ENCODE measurements around the gene APBA1.
A peak's percentile ranks its signal among the peaks of the same experiment; 100 is the strongest.

Gene APBA1

DNA sequence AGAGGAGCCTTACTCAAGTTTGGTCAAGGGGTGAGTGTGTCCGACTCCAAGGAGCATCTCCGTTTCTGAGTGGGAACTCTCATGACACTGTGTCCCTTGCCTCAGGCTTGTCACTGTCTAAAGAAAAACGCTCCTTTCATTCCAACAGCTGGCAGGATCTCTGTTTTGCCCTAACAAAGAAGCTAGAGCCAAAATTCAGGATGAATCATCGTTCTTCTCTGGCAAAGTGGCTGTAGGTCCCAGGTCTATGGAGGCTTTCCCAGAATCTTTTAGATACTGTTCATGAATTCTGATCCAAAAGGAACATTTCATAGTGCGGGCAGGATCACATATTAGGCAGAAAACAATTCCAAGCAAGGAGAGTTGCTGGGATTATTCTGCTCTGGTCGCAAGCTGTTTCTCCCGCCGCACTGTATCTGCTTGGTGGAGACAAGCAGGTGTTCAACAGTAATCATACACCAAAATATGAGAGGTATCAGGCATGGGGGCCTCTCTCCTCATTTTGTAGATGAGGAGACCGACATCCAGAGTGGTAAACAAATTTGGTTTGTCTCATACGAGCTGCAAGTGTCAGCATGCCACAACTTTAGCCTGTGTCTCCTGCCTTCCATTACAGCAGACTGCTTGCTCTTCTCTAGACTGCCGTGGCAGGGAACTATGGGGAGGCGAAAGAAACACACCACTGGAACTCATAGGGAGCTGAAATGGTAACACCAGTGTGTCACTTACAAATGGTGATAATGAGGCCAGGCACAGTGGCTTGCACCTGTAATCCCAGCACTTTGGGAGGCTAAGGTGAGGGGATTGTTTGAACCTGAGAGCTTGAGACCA is 274.6 kb downstream of the APBA1 start:
- peak; percentile 41 for DNase-seq (ENCODE audit: low spot score)

DNA sequence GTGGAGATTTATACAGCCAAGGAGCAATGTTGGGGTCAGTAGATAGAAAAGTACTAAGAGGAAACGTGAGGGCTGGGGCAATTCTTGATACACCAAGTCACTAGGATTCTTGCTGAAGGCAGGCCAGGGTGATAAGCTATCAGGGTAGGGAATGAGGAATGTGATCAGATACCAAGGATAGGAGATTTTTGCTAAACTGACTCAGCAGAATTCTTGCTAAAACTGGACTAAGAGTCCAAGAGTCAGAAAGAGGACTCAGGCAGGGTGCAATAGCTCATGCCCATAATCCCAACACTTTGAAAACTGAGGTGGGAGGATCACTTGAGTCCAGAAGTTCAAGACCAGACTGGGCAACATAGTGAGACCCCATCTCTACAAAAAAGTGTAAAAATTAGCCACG is 275.4 kb downstream of the APBA1 start:
- DNase-seq (ENCODE audit: low spot score): no peak

DNA sequence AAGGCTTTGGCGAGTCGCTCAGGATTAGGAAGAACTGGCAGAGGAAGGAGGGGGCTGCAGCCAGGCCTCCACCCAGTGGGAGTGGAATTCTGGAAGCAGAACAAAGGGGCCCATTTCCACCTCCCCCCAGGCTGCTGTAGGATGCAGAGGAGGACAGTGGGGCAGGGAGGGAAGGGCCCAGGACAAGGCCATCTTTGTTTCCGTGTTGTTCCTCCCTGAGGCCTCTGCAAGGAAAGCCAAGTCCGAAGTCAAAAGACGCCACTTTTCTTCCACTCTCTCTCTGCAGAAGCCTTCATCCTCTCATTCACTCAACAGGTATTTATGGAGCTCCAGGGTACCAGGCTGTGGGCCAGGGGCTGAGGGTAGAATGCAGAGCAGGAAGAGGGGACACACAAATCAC is 276.5 kb downstream of the APBA1 start:
- no peak for DNase-seq (ENCODE audit: low spot score)

GRCh38 chr9:69393425-69393824 is 278.7 kb downstream of the APBA1 start:
- no peak for DNase-seq (ENCODE audit: low spot score)

GRCh38 chr9:69392826-69393225 is 279.3 kb downstream of the APBA1 start:
- no peak for DNase-seq (ENCODE audit: low spot score)

DNA sequence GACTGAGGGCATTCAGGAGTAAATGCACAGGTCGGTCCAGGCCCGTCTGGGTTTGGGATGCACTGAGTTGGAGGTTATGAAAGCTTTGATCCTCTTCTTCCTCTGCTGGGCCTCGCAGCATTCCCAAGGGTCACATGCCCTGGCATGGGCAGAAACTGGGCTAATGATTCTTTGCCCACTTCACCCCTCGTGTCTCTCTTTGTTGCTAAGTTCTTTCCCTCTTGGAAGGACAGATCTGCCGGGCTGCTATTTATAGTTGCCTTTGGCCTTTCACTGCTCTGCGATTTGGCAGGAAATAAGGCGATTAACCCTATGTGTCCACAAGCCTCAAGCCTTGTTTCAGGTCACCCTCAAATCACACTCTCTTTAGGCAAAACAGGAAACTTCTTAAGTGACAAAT is 280.2 kb downstream of the APBA1 start:
- DNase-seq (ENCODE audit: low spot score): no peak

DNA sequence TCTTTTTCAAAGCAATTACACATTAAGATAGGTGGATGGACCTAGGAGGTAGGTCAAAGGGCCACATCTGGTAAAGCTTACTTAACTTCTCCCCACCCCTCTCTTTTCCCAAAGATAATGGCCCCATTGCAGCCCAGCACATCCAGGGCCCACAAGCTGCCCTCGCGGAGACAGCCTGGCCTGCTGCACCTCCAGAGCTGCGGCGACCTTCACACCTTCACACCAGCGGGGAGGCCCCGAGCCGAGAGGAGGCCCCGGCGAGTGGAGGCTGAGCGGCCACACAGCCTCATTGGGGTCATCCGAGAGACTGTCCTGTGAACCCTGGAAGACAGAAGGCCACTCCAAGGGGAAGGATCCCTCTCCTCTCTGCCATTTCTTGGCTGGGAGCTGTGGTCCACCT is 280.7 kb downstream of the APBA1 start:
- no peak for DNase-seq (ENCODE audit: low spot score)

DNA sequence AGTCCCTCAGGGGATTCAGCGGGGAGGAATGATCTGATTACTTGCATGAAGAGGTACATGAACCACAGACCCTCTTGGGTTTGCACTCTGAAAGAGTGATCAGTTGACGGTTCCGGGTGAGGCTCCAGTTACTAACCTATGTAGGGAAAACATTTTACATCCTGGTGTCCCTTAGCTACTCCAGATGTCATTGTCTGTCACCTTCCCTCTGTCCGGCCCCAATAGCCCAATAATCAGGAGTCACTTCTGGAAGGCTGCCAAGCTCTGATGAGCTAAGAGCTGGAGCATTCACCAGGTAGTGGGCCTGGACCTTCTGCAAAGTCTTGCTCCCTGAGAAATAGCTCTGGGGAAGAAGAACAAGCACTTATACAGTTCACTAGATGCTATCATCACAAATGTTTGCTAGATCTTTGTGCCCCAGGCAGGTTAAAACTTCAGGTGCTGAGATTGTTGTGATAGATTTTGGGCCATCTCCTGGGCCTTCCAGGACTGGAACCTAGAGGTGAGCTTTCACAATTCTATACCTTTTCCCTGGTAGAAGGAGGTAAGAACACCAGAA is 282.7 kb downstream of the APBA1 start:
- no peak for DNase-seq (ENCODE audit: low spot score)

DNA sequence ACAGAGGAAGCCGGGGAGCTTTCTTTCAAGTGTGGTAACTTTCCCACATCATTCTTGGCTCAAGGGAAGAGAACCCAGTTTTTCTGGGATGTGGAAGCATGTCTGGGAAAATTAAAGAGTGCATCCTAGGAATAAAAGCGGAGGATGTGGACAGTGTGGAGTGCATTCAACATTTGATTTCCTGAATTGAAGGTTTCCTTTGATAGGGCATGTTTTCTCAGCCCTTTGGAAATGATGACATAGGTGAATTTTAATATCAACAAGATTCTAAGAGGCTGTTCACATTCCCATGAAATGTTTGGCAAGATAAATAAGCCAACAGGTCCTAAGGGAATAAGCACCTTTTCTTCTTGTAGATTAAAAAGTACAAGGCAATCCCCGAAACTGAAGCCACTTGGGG is 283.6 kb downstream of the APBA1 start:
- DNase-seq (ENCODE audit: low spot score): no peak

- DNase-seq (ENCODE audit: low spot score): no peak
Observed at GRCh38 chr9:69386651-69387050, 285.5 kb downstream of the APBA1 start.

DNA sequence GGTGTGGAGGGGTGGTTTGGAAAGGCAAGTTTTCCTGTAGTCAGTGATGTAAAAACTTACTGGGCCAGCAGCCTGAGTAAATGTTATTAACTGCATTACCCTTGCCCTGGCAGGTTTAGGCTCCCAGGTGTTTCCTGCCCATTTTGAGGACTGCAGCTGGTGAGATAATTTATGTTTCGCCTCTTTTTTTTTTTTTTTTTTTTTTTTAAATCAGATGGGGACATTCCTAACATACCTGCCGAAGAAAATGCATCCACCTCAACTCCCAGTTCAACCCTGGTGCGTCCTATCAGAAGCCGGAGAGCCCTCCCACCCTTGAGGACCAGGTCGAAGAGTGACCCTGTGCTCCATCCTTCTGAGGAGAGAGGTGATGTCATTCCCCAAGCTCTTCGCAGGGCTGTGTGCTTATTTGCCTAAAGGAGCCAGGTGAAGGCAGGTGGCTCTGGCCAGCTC is 286.6 kb downstream of the APBA1 start:
- no peak for DNase-seq (ENCODE audit: low spot score)

DNA sequence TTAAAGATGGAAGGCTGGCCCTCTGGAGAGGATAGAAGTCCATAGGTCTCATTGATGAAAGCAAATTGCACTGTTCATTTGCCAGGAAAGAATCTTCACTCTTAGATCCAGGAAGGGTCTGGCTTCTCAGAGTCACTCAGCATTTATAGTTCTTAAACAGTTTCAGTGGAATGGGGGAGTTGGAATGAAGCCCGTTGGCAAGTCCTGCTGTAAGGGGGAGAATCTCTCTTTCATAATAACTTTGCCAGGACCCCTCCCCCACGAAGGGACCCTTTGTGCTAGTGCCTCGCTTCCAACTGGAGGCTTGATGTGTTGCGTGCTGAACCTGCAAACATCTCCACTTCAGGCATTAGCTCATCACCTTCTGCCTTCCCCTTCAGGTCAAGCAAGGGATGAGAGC is 290.0 kb downstream of the APBA1 start:
- DNase-seq (ENCODE audit: low spot score): no peak

GRCh38 chr9:69380811-69381210 is 291.4 kb downstream of the APBA1 start:
- peak; percentile 25 for DNase-seq (ENCODE audit: low spot score)

DNA sequence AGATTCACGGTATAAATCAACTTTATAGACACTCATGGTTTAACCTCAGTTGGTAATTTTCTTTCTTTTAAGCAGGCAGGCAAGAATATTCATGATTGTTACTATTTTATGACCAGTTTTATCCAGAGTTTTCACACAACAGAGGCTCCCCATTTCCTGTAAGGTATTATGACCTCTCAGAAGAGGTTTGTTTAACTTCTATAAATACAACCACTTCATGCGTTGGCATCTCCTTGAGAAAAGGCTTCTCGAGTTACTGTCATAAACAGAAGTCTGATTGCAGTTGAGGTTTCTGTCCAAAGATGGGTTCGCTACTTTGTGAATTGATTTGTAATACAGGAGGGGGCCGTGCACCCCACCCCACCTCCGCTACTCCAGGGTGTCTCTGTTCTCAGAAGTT is 291.9 kb downstream of the APBA1 start:
- DNase-seq (ENCODE audit: low spot score): no peak

- peak; percentile 48 for DNase-seq (ENCODE audit: low spot score)
Observed at GRCh38 chr9:69379270-69379982, 292.7 kb downstream of the APBA1 start.

DNA sequence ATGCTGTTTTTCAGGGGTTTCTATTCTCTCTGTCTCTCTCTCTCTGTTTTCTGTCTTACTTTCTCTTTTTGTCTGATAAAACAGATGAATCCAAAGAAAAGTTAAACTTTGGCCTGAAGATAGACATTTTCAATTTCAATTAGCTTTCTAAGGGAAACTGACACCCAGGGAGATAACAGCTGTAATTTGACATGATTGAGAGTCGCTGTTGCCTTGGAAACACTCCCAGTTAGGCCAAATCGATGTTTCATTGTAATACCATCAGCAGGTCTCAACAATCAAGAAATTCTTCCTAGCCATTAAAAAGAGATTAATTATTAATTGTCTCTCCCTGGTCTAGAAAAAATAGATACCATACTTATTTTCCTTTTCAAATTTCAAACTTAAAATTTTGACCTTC is 294.2 kb downstream of the APBA1 start:
- DNase-seq (ENCODE audit: low spot score): no peak

Measured in AG08395 (cell line).